Right forelimb (tissue), 1 donor: ENCODE measurements around the gene UNC13B.
"Not testable (repeated sequence)": the region's sequence is repeated elsewhere in the genome, so short reads cannot be mapped to it uniquely, and the experiment has no call there.

Experiments used
- DNase-seq: peaks from one replicate; pipeline ENCODE4 v3.0.0-alpha.2; 2018

The UNC13B gene

GRCh38 chr9:35164711-35165110 is 2.9 kb downstream of the UNC13B start:
- DNase-seq: no peak

- not testable (repeated sequence) for DNase-seq
These were observed 5.6 kb downstream of the UNC13B start for GRCh38 chr9:35167429-35167828.

- DNase-seq: no peak
These were observed 7.2 kb downstream of the UNC13B start for GRCh38 chr9:35168963-35169362.

GRCh38 chr9:35172878-35173277 is 11.1 kb downstream of the UNC13B start:
- DNase-seq: no peak

- no peak for DNase-seq
These were observed 15.7 kb downstream of the UNC13B start for GRCh38 chr9:35177520-35177919.

- DNase-seq: no peak
These were observed 17.8 kb downstream of the UNC13B start for GRCh38 chr9:35179347-35180280.

GRCh38 chr9:35180801-35181200 is 19.0 kb downstream of the UNC13B start:
- no peak for DNase-seq

- DNase-seq: not testable (repeated sequence)
These were observed 20.6 kb downstream of the UNC13B start for GRCh38 chr9:35182401-35182800.

GRCh38 chr9:35182996-35183754 is 21.4 kb downstream of the UNC13B start:
- not testable (repeated sequence) for DNase-seq

GRCh38 chr9:35183755-35184480 is 22.1 kb downstream of the UNC13B start:
- not testable (repeated sequence) for DNase-seq

- no peak for DNase-seq
These were observed 24.7 kb downstream of the UNC13B start for GRCh38 chr9:35186524-35186923.

GRCh38 chr9:35190203-35190602 is 28.4 kb downstream of the UNC13B start:
- no peak for DNase-seq

GRCh38 chr9:35191105-35191504 is 29.3 kb downstream of the UNC13B start:
- no peak for DNase-seq

- DNase-seq: no peak
These were observed 32.0 kb downstream of the UNC13B start for GRCh38 chr9:35193762-35194161.

- no peak for DNase-seq
These were observed 33.9 kb downstream of the UNC13B start for GRCh38 chr9:35195683-35196082.

GRCh38 chr9:35198191-35198590 is 36.4 kb downstream of the UNC13B start:
- no peak for DNase-seq

GRCh38 chr9:35203528-35203927 is 41.7 kb downstream of the UNC13B start:
- DNase-seq: no peak

- DNase-seq: no peak
These were observed 43.5 kb downstream of the UNC13B start for GRCh38 chr9:35205340-35205739.

- no peak for DNase-seq
These were observed 50.0 kb downstream of the UNC13B start for GRCh38 chr9:35211854-35212253.

GRCh38 chr9:35220659-35221338 is 59.0 kb downstream of the UNC13B start:
- no peak for DNase-seq

- no peak for DNase-seq
These were observed 63.9 kb downstream of the UNC13B start for GRCh38 chr9:35225677-35226076.

GRCh38 chr9:35226651-35227050 is 64.8 kb downstream of the UNC13B start:
- no peak for DNase-seq

- no peak for DNase-seq
These were observed 65.5 kb downstream of the UNC13B start for GRCh38 chr9:35227284-35227683.
